Heart left ventricle (tissue), 16 donors: ENCODE data around the gene SLC25A11. TPM values are rescaled to one million over a fixed set of nuclear protein-coding genes. Genes with fewer than 3 reads are reported as not detected.

Source experiments
- ATAC-seq, 4 donors: fragments of 200-7000 bp; cut with Tn5 transposase; one replicate each; pipeline ENCODE4 v1.9.1; 2020 to 2022; ENCODE audit warnings: moderate library complexity in 4 of 4, mild to moderate bottlenecking in 3 of 4, moderate number of reproducible peaks in 1 of 4
- DNase-seq, 5 donors: peaks; one replicate each; pipeline ENCODE4 v3.0.0-alpha.2; 2020
- H3K27ac ChIP-seq, 12 donors: fragments of 200-600 bp; sonication (generic) in 4 of 12; one replicate each; pipeline versions ENCODE4 v1.5.0 to v1.8.0; 2016 to 2022; ENCODE audit warnings: mild to moderate bottlenecking in 2 of 12
- H3K27me3 ChIP-seq, 9 donors: fragments of 200-600 bp; sonication (generic) in 2 of 9; one replicate each; pipeline versions ENCODE4 v1.5.1 to v1.8.0; 2016 to 2022; ENCODE audit warnings: mild to moderate bottlenecking in 3 of 9
- H3K36me3 ChIP-seq, 9 donors: fragments of 200-600 bp; sonication (generic) in 2 of 9; one replicate each; pipeline versions ENCODE4 v1.5.0 to v1.8.0; 2018 to 2022; ENCODE audit warnings: mild to moderate bottlenecking in 2 of 9
- H3K4me1 ChIP-seq, 12 donors: fragments of 200-600 bp; sonication (generic) in 4 of 12; one replicate each; pipeline versions ENCODE4 v1.5.0 to v1.8.0; 2016 to 2022; ENCODE audit warnings: mild to moderate bottlenecking in 3 of 12
- H3K4me3 ChIP-seq, 12 donors: fragments of 200-600 bp; sonication (generic) in 4 of 12; one replicate each; pipeline versions ENCODE4 v1.5.0 to v1.8.0; 2017 to 2022; ENCODE audit warnings: mild to moderate bottlenecking in 9 of 12, moderate library complexity in 4 of 12
- H3K9me3 ChIP-seq, 12 donors: fragments of 200-600 bp; sonication (generic) in 4 of 12; one replicate each; pipeline versions ENCODE4 v1.5.0 to v1.8.0; 2016 to 2022; ENCODE audit warnings: mild to moderate bottlenecking in 1 of 12
- CTCF ChIP-seq, 12 donors: fragments of 200-600 bp; sonication (generic) in 4 of 12; IDR thresholded peaks; one replicate each; pipeline versions ENCODE4 v1.5.0 to v1.8.0; 2018 to 2022; ENCODE audit warnings: antibody characterized with exemption in 12 of 12, mild to moderate bottlenecking in 5 of 12
- POLR2A ChIP-seq, 2 donors: fragments of 450-650 bp; IDR thresholded peaks; one replicate each; pipeline ENCODE4 v1.6.1; 2017; ENCODE audit warnings: antibody characterized with exemption in 2 of 2, mild to moderate bottlenecking in 2 of 2, moderate library complexity in 2 of 2
- WGBS, 4 donors: extraction: QIAGEN DNeasy Blood & Tissue Kit in 2 of 4; methylation state at CpG; one replicate each; pipeline versions ENCODE4 v1.1.5 to v1.1.7; 2013 to 2018; 5-methylcytosine and 5-hydroxymethylcytosine counted together
- intact Hi-C, 10 donors: fragments of 100-400 bp; cut with DNase I; formaldehyde crosslinking; loops; one replicate each; pipeline versions ENCODE4 v1.11.1 to v1.14.2; 2022
- polyA plus RNA-seq, 2 donors: library from polyadenylated mRNA; stranded (reverse); fragments of 200-250 nt; gene quantifications; one replicate each; pipeline ENCODE4 v1.2.3, GENCODE V29; 2013
- total RNA-seq, 9 donors: library from RNA; depleted of rRNA in 2 of 9; stranded (reverse); fragments of >200 nt in 2 of 9; fragmentation: NEBNext Ultra II Directional in 3 of 9; extraction: Animal tissue kit (Norgen Biotek cat#: 25700) in 3 of 9; gene quantifications; one replicate each; pipeline versions ENCODE4 v1.1.0 to v1.2.4, GENCODE V29; 2016 to 2023
- donor health status: ischemic (EF 13 %, LVEDD 7.1; RV severe dilation, severe dysfunction).
- donor health status: healthy with polysubstance abuse.
- donor health status: DM: no; HTN: yes; CAD: no.
- donor health status: DM: no; HTN: no; CAD: no.
- donor health status: ischemic (EF 25% LVEDD 6.9; RV normal size, moderate dysfunction).
- donor health status: ischemic (EF 25% LVEDD 5.7; RV mildly dilated, moderate dysfunction).
- donor health status: healthy.
- donor health status: DM: yes; HTN: yes; CAD: no.
- donor health status: ischemic (EF 35%, LVEDD 5.7; RV mildly dilated, moderate dysfunction).
- donor health status: nonischemic (EF 11% LVEDD 7.7; RV severe dilation, severe dysfunction).
- donor health status: DM: yes; HTN: yes; CAD: no.
- donor health status: PGD.
- donor health status: ischemic (EF 29% LVEDD 5.4; RV normal size, mild dysfunction).
- donor health status: nonischemic (EF 23%, LVEDD 6.1; RV moderate dilation, normal function).

The SLC25A11 gene
- total and polyA plus RNA-seq, 11 donors, result 136 to 282 (median 168) TPM

DNA sequence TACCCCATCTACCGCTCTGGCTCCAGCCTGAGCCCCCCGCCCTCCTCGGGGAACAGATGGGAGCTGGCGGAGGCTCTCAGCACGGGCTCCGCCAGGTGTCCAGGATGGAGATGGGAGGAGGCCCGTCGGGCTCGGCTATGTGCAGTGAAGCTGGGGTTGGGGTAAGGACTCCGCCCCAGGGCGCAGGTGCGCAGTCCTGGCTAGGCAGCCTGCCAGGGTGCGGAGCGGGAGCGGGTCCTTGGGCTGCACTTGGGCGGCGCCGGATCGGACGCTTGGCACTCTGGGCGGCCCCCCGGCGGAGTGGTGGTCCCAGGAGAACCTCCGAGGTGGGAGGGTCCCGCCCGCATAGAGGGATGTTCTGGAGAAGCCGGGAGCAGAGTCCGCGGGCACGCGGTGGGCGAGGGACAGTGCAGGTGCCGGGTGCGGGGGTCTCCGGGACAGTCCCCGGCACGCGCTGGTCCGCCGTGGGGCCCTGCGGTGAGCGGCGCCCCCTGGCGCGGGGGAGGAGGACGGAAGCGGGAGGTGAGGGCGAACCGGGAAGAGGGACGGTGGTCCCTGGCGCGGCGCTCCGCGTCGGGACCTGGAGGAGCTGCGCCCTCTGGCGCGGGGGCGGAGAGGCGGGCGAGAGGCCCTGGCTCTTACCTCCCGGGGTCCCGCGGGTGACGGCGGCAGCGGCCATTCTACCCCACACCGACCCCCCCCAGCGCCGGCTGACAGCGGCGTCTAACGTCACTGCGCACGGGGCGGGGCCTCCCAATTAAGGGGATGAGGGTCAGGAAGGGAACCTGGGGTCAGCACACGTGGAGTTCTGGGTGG is 47.3 kb upstream of the SLC25A11 start, which contains the start of gene CAMTA2:
TSS of gene CAMTA2 (minus strand) at position 725 of the 816 bp plus-strand sequence. CDS start 1,453 bp downstream, outside the sequence.
- Histone ChIP-seq H3K27ac (peak within 1 kb of the TSS; percentile 77 to 97 (median 93)), H3K27me3 (no peaks in the 10 kb centered on the region), H3K4me3 (peak within 1 kb of the TSS; percentile 49 to 95 (median 76)), H3K9me3 (no peaks in the 10 kb centered on the region), H3K4me1 (peaks cover 0 to 32% (median 23%) of the 10 kb centered on the region in 12 donors), H3K36me3 (peaks cover 0 to 36% (median 24%) of the 10 kb centered on the region in 9 donors)
- WGBS, 4 donors, result 0 to 1% (median 1%) methylated on average over 41 to 78 of the region's 78 CpGs
- TF ChIP-seq POLR2A (IDR thresholded peaks at IDR 0.05) (peak in 1 of 2 donors; percentile 90), CTCF (IDR thresholded peaks at IDR 0.05) (peak; percentile 63 to 94 (median 80))
- ATAC-seq, result peak; percentile 91 to 97 (median 97)
- intact Hi-C loops, result loop anchor here (1.0 to 10.0 kb wide), 11 partner anchors 18 to 250 kb away; partner anchors contain the start of genes GP1BA (in 2 of the 10), CXCL16 (in 1 of the 10), PFN1 (in 1 of the 10) and SPAG7 (in 1 of the 10)
- DNase-seq, result peak; percentile 93 to 95 (median 94)

DNA sequence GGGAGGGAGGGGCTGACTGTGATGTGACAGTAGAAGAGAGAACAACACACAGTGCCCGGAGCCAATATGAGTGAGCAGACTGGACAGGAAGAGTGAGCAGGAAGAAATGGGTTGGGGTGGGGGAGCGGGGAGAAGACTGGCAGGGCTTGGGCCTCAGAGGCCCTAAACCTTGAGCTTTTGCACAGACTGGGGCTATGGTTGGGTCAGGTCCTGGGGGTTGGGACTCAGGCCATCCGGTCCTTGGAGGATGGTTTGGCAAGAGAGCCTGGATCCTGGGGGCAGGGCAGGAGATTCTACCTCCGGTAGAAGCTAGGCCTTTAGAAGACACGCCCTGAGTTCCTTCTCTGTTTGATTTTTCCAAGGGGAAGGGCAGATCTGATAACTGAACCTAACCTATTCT is 46.6 kb upstream of the SLC25A11 start:
- 23 to 46% (median 31%) methylated on average over 5 of the region's 5 CpGs for WGBS, 4 donors
- DNase-seq (peak in 1 of 5 donors; percentile 39), ATAC-seq (peak in 3 of 4 donors; percentile 1 to 29 (median 6))
- intact Hi-C loops, result loop anchor here (2.0 to 10.0 kb wide), 9 partner anchors 18 to 249 kb away; partner anchors contain the start of genes GP1BA (in 2 of the 10), CXCL16 (in 1 of the 10), PFN1 (in 1 of the 10) and ZMYND15 (in 1 of the 10)
- H3K9me3 ChIP-seq, result no peaks in the 10 kb centered on the region
- H3K27ac ChIP-seq, result peak overlapping the region; percentile 77 to 97 (median 93)
- H3K36me3 ChIP-seq, result peaks cover 0 to 43% (median 32%) of the 10 kb centered on the region in 9 donors
- peaks cover 0 to 32% (median 23%) of the 10 kb centered on the region in 12 donors for H3K4me1 ChIP-seq
- TF ChIP-seq POLR2A (IDR thresholded peaks at IDR 0.05), result no peak
- TF ChIP-seq CTCF (IDR thresholded peaks at IDR 0.05), result no peak
- H3K27me3 ChIP-seq, result no peaks in the 10 kb centered on the region
- peak overlapping the region; percentile 49 to 95 (median 76) for H3K4me3 ChIP-seq

GRCh38 chr17:4982305-4982704 is 42.5 kb upstream of the SLC25A11 start:
- no peak for DNase-seq
- 63 to 78% (median 71%) methylated on average over 5 of the region's 5 CpGs for WGBS, 4 donors
- no peak for TF ChIP-seq POLR2A (IDR thresholded peaks at IDR 0.05)
- TF ChIP-seq CTCF (IDR thresholded peaks at IDR 0.05), result no peak
- no peak for ATAC-seq
- peaks cover 0 to 76% (median 68%) of the 10 kb centered on the region in 9 donors for H3K36me3 ChIP-seq
- no peak overlapping the region for H3K27ac ChIP-seq
- no peak overlapping the region for H3K4me3 ChIP-seq
- intact Hi-C loops, result loop anchor here in 7 of 10 donors (5.0 to 10.0 kb wide), 2 partner anchors 48 to 80 kb away; partner anchors contain the start of gene GP1BA (in 2 of the 7)
- no peaks in the 10 kb centered on the region for H3K27me3 ChIP-seq
- H3K4me1 ChIP-seq, result peaks cover 0 to 55% (median 13%) of the 10 kb centered on the region in 12 donors
- no peaks in the 10 kb centered on the region for H3K9me3 ChIP-seq
